ENCODE measurements around the gene NUMBL. TPM values are rescaled to one million over a fixed set of nuclear protein-coding genes. Genes with fewer than 3 reads are reported as not detected.
A peak's percentile ranks its signal among the peaks of the same experiment; 100 is the strongest.

The NUMBL gene
- total RNA-seq, 1 experiment from 2014 or later = 18.4 TPM

DNA sequence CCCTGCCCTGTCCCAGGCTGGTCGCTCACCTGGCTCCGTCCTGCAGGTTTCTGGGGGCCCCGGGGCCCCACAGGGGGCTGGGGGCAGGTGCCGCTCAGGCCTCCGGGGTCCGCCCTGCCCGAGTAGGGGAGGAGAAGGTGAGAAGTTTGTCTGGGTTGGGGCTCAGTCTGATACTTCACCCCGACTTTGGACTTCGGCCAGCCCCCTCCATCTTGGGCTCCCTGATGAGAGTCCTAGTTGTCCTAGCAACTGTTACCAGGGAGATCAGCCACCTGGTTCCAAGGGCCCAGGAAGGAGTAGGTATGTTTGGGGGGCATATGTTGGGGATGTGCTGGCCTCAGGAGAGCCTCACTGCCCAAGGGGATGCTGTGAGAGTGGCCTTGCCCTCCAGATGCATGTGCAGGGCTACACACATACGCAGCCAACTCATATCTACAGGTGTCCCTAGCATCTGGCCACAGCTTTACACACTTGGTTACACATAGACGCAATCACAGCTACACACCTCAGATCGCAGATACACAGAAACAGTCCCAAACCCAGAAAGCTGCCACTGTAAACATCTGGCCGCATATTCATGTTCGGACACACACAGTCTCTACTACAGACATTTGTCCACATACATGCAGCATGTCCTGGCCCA, 3.4 kb downstream of the NUMBL start:
- intact Hi-C loops (cut with micrococcal nuclease) = no loop called here
- Mint-ChIP-seq H3K4me3 (ENCODE audit: unreplicated experiment) (no peak overlapping the region), H3K27me3 (ENCODE audit: insufficient read depth, unreplicated experiment) (no peaks in the 10 kb centered on the region), H3K27ac (ENCODE audit: low read depth, unreplicated experiment) (no peak overlapping the region), H3K36me3 (ENCODE audit: insufficient read depth, unreplicated experiment) (peaks cover 15% of the 10 kb centered on the region), H3K9me3 (ENCODE audit: unreplicated experiment) (no peaks in the 10 kb centered on the region), H3K4me1 (ENCODE audit: insufficient read depth, unreplicated experiment) (peaks cover 18% of the 10 kb centered on the region)
- no TSS peak for BruUV-seq (replicated peaks)
- TF ChIP-seq CTCF (IDR thresholded peaks at IDR 0.05; ENCODE audit: unreplicated experiment) = no peak
- CTCF ChIA-PET = no interaction called here
- POLR2A ChIA-PET = interaction anchor here (1.0 to 1.5 kb wide), 3 partner anchors 21 to 53 kb away, joined by 3 read pairs; partner anchors contain the start of genes COQ8B and ITPKC
- DNase-seq (ENCODE audit: unreplicated experiment) = no peak

- no TSS peak for BruUV-seq (replicated peaks)
- DNase-seq (ENCODE audit: unreplicated experiment) = no peak
- Mint-ChIP-seq H3K9me3 (ENCODE audit: unreplicated experiment) (no peaks in the 10 kb centered on the region), H3K36me3 (ENCODE audit: insufficient read depth, unreplicated experiment) (peaks cover 20% of the 10 kb centered on the region), H3K27ac (ENCODE audit: low read depth, unreplicated experiment) (peak overlapping the region; percentile 43), H3K4me1 (ENCODE audit: insufficient read depth, unreplicated experiment) (peaks cover 18% of the 10 kb centered on the region), H3K27me3 (ENCODE audit: insufficient read depth, unreplicated experiment) (no peaks in the 10 kb centered on the region), H3K4me3 (ENCODE audit: unreplicated experiment) (peak overlapping the region; percentile 4)
- CTCF ChIA-PET = interaction anchor here (0.6 to 0.9 kb wide), 2 partner anchors 23 to 624 kb away, joined by 3 to 4 read pairs; partner anchors contain the start of gene CCDC97
- POLR2A ChIA-PET = interaction anchor here (0.8 to 1.3 kb wide), 4 partner anchors 22 to 113 kb away, joined by 4 to 9 read pairs (median 4); partner anchors contain the start of genes ACTMAP, COQ8B, EGLN2 and ITPKC
- TF ChIP-seq CTCF (IDR thresholded peaks at IDR 0.05; ENCODE audit: unreplicated experiment) = no peak
- intact Hi-C loops (cut with micrococcal nuclease) = no loop called here
Observed at GRCh38 chr19:40685563-40685962, 4.9 kb downstream of the NUMBL start.

- no TSS peak for BruUV-seq (replicated peaks)
- POLR2A ChIA-PET = interaction anchor here (0.9 to 1.3 kb wide), 3 partner anchors 22 to 65 kb away, joined by 4 to 9 read pairs (median 4); partner anchors contain the start of genes ACTMAP, COQ8B and ITPKC
- CTCF ChIA-PET = interaction anchor here (0.9 to 1.3 kb wide), 2 partner anchors 22 kb away, joined by 3 to 4 read pairs; no protein-coding TSS in a partner anchor
- Mint-ChIP-seq H3K4me3 (ENCODE audit: unreplicated experiment) (no peak overlapping the region), H3K27ac (ENCODE audit: low read depth, unreplicated experiment) (peak overlapping the region; percentile 43), H3K4me1 (ENCODE audit: insufficient read depth, unreplicated experiment) (peaks cover 18% of the 10 kb centered on the region), H3K27me3 (ENCODE audit: insufficient read depth, unreplicated experiment) (no peaks in the 10 kb centered on the region), H3K36me3 (ENCODE audit: insufficient read depth, unreplicated experiment) (peaks cover 25% of the 10 kb centered on the region), H3K9me3 (ENCODE audit: unreplicated experiment) (no peaks in the 10 kb centered on the region)
- DNase-seq (ENCODE audit: unreplicated experiment) = no peak
- intact Hi-C loops (cut with micrococcal nuclease) = no loop called here
- TF ChIP-seq CTCF (IDR thresholded peaks at IDR 0.05; ENCODE audit: unreplicated experiment) = no peak
Observed at GRCh38 chr19:40685016-40685526, 5.4 kb downstream of the NUMBL start.

DNA sequence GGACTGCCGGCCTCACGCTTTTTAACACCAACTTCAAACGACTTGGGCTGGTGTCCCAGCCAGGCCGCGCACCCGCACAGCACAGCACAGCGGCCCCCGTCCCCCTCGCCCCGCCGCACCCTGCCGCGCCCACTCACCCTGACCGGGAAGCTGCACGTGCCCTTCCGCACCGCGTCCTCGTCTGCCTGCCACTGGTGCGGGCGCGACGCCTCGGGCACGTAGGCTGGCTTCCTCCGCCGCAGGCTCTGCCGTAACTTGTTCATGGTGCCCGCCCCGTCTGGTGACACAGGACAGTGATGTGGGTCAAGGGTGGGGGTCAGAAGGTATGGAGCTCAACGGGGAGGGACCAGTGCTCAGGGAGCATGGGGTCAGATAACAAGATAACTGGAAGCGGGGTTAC, 6.2 kb downstream of the NUMBL start:
- Mint-ChIP-seq H3K27ac (ENCODE audit: low read depth, unreplicated experiment) (no peak overlapping the region), H3K36me3 (ENCODE audit: insufficient read depth, unreplicated experiment) (peaks cover 25% of the 10 kb centered on the region), H3K27me3 (ENCODE audit: insufficient read depth, unreplicated experiment) (no peaks in the 10 kb centered on the region), H3K9me3 (ENCODE audit: unreplicated experiment) (no peaks in the 10 kb centered on the region), H3K4me3 (ENCODE audit: unreplicated experiment) (no peak overlapping the region), H3K4me1 (ENCODE audit: insufficient read depth, unreplicated experiment) (peaks cover 18% of the 10 kb centered on the region)
- intact Hi-C loops (cut with micrococcal nuclease) = no loop called here
- TF ChIP-seq CTCF (IDR thresholded peaks at IDR 0.05; ENCODE audit: unreplicated experiment) = no peak
- ChIA-PET POLR2A (no interaction called here), CTCF (interaction anchor here (1.3 kb wide), 1 partner anchor 21 kb away, joined by 4 read pairs; no protein-coding TSS in a partner anchor)
- BruUV-seq (replicated peaks) = no TSS peak
- DNase-seq (ENCODE audit: unreplicated experiment) = no peak
